Measurements from ENCODE around the gene RBM28.

Gene RBM28

GRCh38 chr7:128373606-128374005, 29.9 kb upstream of the RBM28 start:
- no peak for DNase-seq

- DNase-seq = no peak
These were observed 26.8 kb upstream of the RBM28 start for GRCh38 chr7:128370491-128370890.

GRCh38 chr7:128366986-128367385, 23.3 kb upstream of the RBM28 start:
- DNase-seq = no peak

GRCh38 chr7:128366300-128366699, 22.6 kb upstream of the RBM28 start:
- no peak for DNase-seq

GRCh38 chr7:128365432-128365831, 21.7 kb upstream of the RBM28 start:
- DNase-seq = no peak

- no peak for DNase-seq
These were observed 20.6 kb upstream of the RBM28 start for GRCh38 chr7:128364166-128364870.

GRCh38 chr7:128363261-128363721, 19.6 kb upstream of the RBM28 start:
- DNase-seq = no peak

- DNase-seq = no peak
These were observed 19.0 kb upstream of the RBM28 start for GRCh38 chr7:128362670-128363069.

GRCh38 chr7:128361411-128362379, 18.0 kb upstream of the RBM28 start, which contains the start of gene PRRT4:
TSS of gene PRRT4 (minus strand) at chr7:128361690.
- peak; percentile 45 for DNase-seq

- no peak for DNase-seq
These were observed 16.6 kb upstream of the RBM28 start for GRCh38 chr7:128360359-128360678.

GRCh38 chr7:128359939-128360338, 16.2 kb upstream of the RBM28 start:
- DNase-seq = no peak

GRCh38 chr7:128359336-128359735, 15.6 kb upstream of the RBM28 start:
- no peak for DNase-seq

- DNase-seq = no peak
These were observed 14.5 kb upstream of the RBM28 start for GRCh38 chr7:128358233-128358632.

GRCh38 chr7:128357217-128357613, 13.5 kb upstream of the RBM28 start:
- DNase-seq = no peak

GRCh38 chr7:128356546-128357216, 13.0 kb upstream of the RBM28 start:
- DNase-seq = no peak

- no peak for DNase-seq
These were observed 9.9 kb upstream of the RBM28 start for GRCh38 chr7:128353610-128354009.

- DNase-seq = no peak
These were observed 9.5 kb upstream of the RBM28 start for GRCh38 chr7:128353189-128353588.

GRCh38 chr7:128352636-128353035, 8.9 kb upstream of the RBM28 start:
- no peak for DNase-seq

GRCh38 chr7:128352153-128352537, 8.4 kb upstream of the RBM28 start:
- no peak for DNase-seq

- DNase-seq = no peak
These were observed 7.8 kb upstream of the RBM28 start for GRCh38 chr7:128351296-128352152.

- DNase-seq = no peak
These were observed 7.1 kb upstream of the RBM28 start for GRCh38 chr7:128350708-128351295.

GRCh38 chr7:128349466-128349825, 5.7 kb upstream of the RBM28 start:
- DNase-seq = no peak
